ENCODE results near the gene HMGN5. TPM values are rescaled to one million over a fixed set of nuclear protein-coding genes. Genes with fewer than 3 reads are reported as not detected.
A peak's percentile ranks its signal among the peaks of the same experiment; 100 is the strongest.

Gene HMGN5
- total RNA-seq, 1 experiment from 2014 or later: 13.0 TPM

GRCh38 chrX:81121513-81122363, 80.0 kb downstream of the HMGN5 start:
- Mint-ChIP-seq H3K36me3 (ENCODE audit: insufficient read depth in 1 of 3, low read depth in 3 of 3) (no peaks in the 10 kb centered on the region; a peak in 3 of 7 replicates), H3K4me3 (peak overlapping the region; percentile 85 to 90), H3K27ac (peak overlapping the region; percentile 17 to 94 (median 92); a peak in 4 of 7 replicates), H3K4me1 (peaks cover 0 to 2% of the 10 kb centered on the region in 2 experiments; a peak in 2 of 4 replicates), H3K9me3 (peaks cover 44 to 52% of the 10 kb centered on the region in 2 experiments), H3K27me3 (ENCODE audit: low read depth) (peaks cover 22% of the 10 kb centered on the region)
- Histone ChIP-seq H3K27ac (ENCODE audit: insufficient read length, low read depth, low read length) (peak overlapping the region; percentile 59), H3K79me1 (ENCODE audit: insufficient read depth, low read depth, low read length, poor library complexity, severe bottlenecking) (no peaks in the 10 kb centered on the region), H3K14ac (ENCODE audit: insufficient read depth, low read length) (no peak overlapping the region), H3K4ac (ENCODE audit: low read depth, low read length) (no peak overlapping the region), H3K4me1 (ENCODE audit: insufficient read depth, low read length) (no peaks in the 10 kb centered on the region), H2AK5ac (ENCODE audit: insufficient read length, low read length) (no peak overlapping the region), H2BK120ac (ENCODE audit: low read depth, low read length, poor library complexity, severe bottlenecking) (no peak overlapping the region), H4K91ac (ENCODE audit: insufficient read length, low read depth, low read length) (no peak overlapping the region), H3K18ac (ENCODE audit: insufficient read length, low read depth, low read length) (no peak overlapping the region), H3K23ac (ENCODE audit: insufficient read length, low read depth, low read length) (no peak overlapping the region), H3K9ac (ENCODE audit: extremely low read depth, insufficient read length, low read length) (peak overlapping the region; percentile 55), H3K23me2 (ENCODE audit: insufficient read length, low read depth, low read length, poor library complexity, severe bottlenecking) (no peaks in the 10 kb centered on the region), H2BK12ac (ENCODE audit: insufficient read length, low read depth, low read length) (no peak overlapping the region), H3T11ph (ENCODE audit: low read length) (no peak overlapping the region), H2BK15ac (ENCODE audit: low read depth, low read length) (no peak overlapping the region), H4K20me1 (ENCODE audit: control insufficient read depth, insufficient read depth, insufficient read length) (no peaks in the 10 kb centered on the region), H3K9me3 (ENCODE audit: control insufficient read depth, low read depth, low read length) (peaks cover 22% of the 10 kb centered on the region), H3K56ac (ENCODE audit: insufficient read length, low read depth, low read length) (no peak overlapping the region), H2BK20ac (ENCODE audit: low read depth, low read length, poor library complexity, severe bottlenecking) (no peak overlapping the region), H4K8ac (replicated peaks; ENCODE audit: insufficient read length, low read depth, low read length) (no peak overlapping the region), H2BK5ac (ENCODE audit: insufficient read length, low read length) (no peak overlapping the region), H3K27me3 (ENCODE audit: insufficient read depth, low read length) (no peaks in the 10 kb centered on the region), H3K4me2 (ENCODE audit: insufficient read depth, insufficient read length, low read length) (peak overlapping the region; percentile 72), H3K79me2 (ENCODE audit: insufficient read depth, low read length) (no peaks in the 10 kb centered on the region), H4K5ac (ENCODE audit: insufficient read length, low read depth, low read length) (no peak overlapping the region), H2AFZ (ENCODE audit: low read length) (no peak overlapping the region)
- no CpG with 5 or more reads among the region's 34 CpGs for WGBS (ENCODE audit: extremely low coverage, insufficient read length, low lambda C conversion rate)
- TF ChIP-seq CTCF (conservative IDR thresholded peaks at IDR 0.05): no peak
- peak; percentile 91 for DNase-seq
